ENCODE results near the gene ZNF700.

DNA sequence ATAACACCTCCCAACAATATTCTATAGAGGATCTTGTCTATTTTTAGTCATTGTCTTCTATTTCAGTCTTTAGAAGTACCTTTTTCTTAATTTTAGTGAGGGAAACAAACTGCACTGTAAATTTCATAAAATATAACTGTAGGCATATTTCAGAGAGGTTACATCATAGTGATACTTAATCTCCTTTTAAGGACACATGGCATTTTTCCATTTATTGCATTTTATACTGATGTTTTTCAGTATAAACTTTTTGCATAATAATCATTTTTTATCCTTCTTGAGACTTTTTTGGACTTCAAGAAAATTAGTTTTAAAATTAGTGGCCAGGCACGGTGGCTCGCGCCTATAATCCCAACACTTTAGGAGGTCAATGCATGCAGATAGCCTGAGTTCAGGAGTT, 6.6 kb downstream of the ZNF700 start:
- TF ChIP-seq POLR2A (IDR thresholded peaks at IDR 0.05), result no peak
- TF ChIP-seq, protein P1, sequence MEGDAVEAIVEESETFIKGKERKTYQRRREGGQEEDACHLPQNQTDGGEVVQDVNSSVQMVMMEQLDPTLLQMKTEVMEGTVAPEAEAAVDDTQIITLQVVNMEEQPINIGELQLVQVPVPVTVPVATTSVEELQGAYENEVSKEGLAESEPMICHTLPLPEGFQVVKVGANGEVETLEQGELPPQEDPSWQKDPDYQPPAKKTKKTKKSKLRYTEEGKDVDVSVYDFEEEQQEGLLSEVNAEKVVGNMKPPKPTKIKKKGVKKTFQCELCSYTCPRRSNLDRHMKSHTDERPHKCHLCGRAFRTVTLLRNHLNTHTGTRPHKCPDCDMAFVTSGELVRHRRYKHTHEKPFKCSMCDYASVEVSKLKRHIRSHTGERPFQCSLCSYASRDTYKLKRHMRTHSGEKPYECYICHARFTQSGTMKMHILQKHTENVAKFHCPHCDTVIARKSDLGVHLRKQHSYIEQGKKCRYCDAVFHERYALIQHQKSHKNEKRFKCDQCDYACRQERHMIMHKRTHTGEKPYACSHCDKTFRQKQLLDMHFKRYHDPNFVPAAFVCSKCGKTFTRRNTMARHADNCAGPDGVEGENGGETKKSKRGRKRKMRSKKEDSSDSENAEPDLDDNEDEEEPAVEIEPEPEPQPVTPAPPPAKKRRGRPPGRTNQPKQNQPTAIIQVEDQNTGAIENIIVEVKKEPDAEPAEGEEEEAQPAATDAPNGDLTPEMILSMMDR (IDR thresholded peaks at IDR 0.05), result no peak
